GM12872 (cell line): Measurements from ENCODE around the gene FRMPD1.

Experiments
- CTCF ChIP-seq: IDR thresholded peaks from 3 replicates; pipeline ENCODE4 v1.5.1; 2011; ENCODE audit warnings: low read depth, mild to moderate bottlenecking, low read length, moderate library complexity; ENCODE audit not compliant: insufficient read depth

Gene FRMPD1

GRCh38 chr9:37650299-37650872, 368 bp upstream of the FRMPD1 start:
- TF ChIP-seq CTCF = no peak

GRCh38 chr9:37652261-37652660, 1.5 kb downstream of the FRMPD1 start:
- TF ChIP-seq CTCF = no peak

- no peak for TF ChIP-seq CTCF
These were observed 2.6 kb downstream of the FRMPD1 start for GRCh38 chr9:37653385-37653784.

- TF ChIP-seq CTCF = no peak
These were observed 6.2 kb downstream of the FRMPD1 start for GRCh38 chr9:37656936-37657335.

- no peak for TF ChIP-seq CTCF
These were observed 9.9 kb downstream of the FRMPD1 start for GRCh38 chr9:37660691-37661090.

GRCh38 chr9:37663926-37664325, 13.2 kb downstream of the FRMPD1 start:
- TF ChIP-seq CTCF = no peak

- no peak for TF ChIP-seq CTCF
These were observed 17.0 kb downstream of the FRMPD1 start for GRCh38 chr9:37667706-37668105.
